Measurements from ENCODE around the gene PRR14L.

Gene PRR14L

DNA sequence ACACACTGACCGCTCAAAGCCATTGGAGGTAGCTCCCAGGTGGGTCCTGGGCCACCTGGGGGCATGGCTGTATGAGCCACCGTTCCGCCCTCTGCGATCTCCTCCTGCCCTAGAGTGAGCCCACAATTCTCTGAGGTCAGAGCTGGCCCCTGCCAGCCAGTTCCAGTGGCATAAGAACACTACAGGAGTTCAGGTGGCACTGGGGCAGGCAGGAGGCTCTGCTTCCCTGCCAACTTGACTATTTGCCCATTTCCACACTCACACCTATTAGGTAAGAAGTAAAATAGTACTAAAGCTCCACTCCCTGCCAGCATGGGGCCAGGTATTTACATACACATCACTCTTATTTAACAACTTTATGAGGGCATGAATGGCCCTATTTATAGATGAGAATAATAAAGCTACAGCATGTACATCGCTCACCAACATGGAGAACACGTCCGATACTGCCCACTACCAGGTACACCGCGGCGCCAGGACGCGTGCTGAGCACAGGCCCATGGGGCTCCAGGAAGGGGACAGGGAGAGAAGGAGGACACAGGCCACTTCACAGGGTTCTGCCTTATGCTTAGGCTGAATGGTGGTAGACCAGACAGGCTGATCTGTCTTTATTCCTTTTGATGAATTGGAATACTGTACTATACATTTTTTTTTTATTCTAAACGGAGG, 114.2 kb downstream of the PRR14L start:
- TF ChIP-seq Cebpa-rat (IDR thresholded peaks at IDR 0.05), result no peak
- Histone ChIP-seq H3K27me3 (no peaks in the 10 kb centered on the region), H3K27ac (peak overlapping the region in 4 of 11 experiments; percentile 8 to 43 (median 20); a peak in 4 of 22 replicates), H3K36me3 (peaks cover 0 to 25% (median 9%) of the 10 kb centered on the region in 11 experiments; a peak in 13 of 22 replicates), H4K20me1 (peaks cover 32 to 61% (median 53%) of the 10 kb centered on the region in 11 experiments; a peak in 20 of 22 replicates), H3K4me1 (peaks cover 81 to 97% (median 93%) of the 10 kb centered on the region in 10 experiments), H3K9ac (peak overlapping the region in 8 of 11 experiments; percentile 4 to 67 (median 28); a peak in 11 of 22 replicates), H3K9me3 (replicated peaks in 1 of 11) (no peaks in the 10 kb centered on the region), H3K4me2 (peak overlapping the region; percentile 4 to 97 (median 94); a peak in 19 of 22 replicates), H3K4me3 (peak overlapping the region in 3 of 10 experiments; percentile 33 to 81 (median 71); a peak in 4 of 20 replicates)

DNA sequence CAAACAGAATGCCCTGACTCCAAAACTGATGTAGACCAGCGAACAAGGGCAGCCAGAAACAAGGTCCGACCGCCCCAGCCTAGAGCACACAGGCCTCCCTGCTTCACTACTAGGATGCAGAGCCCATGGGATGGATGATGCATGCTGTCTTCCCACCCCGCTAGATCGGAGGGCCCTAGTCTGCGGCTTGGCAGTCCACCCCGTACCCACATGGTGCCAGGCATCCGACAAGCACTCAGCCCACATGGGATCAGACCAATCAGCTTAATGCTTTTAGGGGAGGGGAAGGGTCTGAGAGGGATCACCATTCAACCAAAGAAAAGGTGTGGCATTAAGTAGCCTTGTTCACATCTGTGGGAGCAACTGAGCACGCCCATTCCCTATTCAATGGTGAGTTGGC, 118.5 kb downstream of the PRR14L start:
- Histone ChIP-seq H3K4me1 (peaks cover 92 to 97% (median 94%) of the 10 kb centered on the region in 10 experiments), H4K20me1 (peaks cover 56 to 99% (median 90%) of the 10 kb centered on the region in 11 experiments), H3K4me3 (peak overlapping the region; percentile 57 to 86 (median 76)), H3K9me3 (replicated peaks in 1 of 11) (no peaks in the 10 kb centered on the region), H3K9ac (peak overlapping the region; percentile 79 to 95 (median 93)), H3K27me3 (no peaks in the 10 kb centered on the region), H3K4me2 (peak overlapping the region; percentile 83 to 100 (median 97)), H3K27ac (peak overlapping the region; percentile 88 to 99 (median 96); a peak in 21 of 22 replicates), H3K36me3 (peaks cover 11 to 60% (median 30%) of the 10 kb centered on the region in 11 experiments; a peak in 20 of 22 replicates)
- TF ChIP-seq Cebpa-rat (IDR thresholded peaks at IDR 0.05), result no peak

Measured in BLaER1 treated with 17β-estradiol and CSF1 and Interleukin-3, amounts not matched to agents 10 nM and 100 nM (cell line).